Activated naive CD4-positive, alpha-beta T cell (primary cell): ENCODE results near the gene MRPS23.
"Not testable (repeated sequence)": the region's sequence is repeated elsewhere in the genome, so short reads cannot be mapped to it uniquely, and the experiment has no call there.

Experiments used
- DNase-seq, 4 experiments: peaks; one replicate each; lab custom pipeline; 2025; lab: John Stamatoyannopoulos, UW

Gene MRPS23

DNA sequence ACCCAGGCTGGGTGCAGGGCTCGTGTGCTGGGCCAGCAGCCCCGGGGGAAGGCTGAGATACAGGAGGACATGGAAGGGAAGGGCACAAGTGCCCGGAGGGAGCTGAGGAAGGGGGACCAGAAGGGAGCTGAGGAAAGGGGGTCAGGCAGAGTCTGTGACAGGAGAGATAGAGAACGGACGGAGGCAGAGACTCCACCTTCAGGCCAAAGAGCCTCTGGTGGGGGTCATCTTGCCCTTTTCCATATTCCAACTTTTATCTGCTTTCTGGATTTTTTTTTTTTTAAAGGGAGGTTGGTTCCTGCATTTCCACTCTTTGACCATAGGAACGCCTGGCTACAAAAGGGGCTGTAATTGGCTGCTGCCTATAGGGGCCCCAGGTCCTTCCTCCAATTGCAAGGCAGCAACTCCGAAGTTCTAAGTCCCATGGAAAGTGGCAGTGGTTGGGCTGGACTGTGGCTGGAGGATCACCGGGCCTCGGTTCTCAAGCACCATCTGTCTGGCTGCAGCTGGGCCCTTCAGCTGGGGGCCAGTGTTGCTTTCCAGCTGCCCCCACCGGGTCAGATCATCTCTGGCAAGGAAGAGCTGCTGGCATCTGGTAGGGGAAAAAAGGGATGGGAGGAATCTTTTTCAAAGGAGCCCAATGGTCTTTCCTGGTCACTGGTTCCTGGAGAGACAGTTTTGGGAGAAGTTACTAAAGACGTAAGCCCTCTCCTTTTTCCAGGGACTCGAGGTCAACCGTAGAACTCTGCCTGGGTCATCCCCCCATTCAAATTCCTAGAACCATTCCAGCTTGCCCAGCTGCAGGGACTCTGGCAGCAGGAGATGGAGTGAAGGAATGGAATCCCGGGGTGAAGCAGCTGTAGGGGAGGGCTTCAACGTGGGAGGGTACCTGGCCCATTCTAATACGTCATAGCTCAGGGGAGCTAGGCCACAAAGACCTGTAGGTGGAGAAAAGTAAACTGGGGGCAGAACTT, 13.1 kb upstream of the MRPS23 start:
- no peak for DNase-seq

DNA sequence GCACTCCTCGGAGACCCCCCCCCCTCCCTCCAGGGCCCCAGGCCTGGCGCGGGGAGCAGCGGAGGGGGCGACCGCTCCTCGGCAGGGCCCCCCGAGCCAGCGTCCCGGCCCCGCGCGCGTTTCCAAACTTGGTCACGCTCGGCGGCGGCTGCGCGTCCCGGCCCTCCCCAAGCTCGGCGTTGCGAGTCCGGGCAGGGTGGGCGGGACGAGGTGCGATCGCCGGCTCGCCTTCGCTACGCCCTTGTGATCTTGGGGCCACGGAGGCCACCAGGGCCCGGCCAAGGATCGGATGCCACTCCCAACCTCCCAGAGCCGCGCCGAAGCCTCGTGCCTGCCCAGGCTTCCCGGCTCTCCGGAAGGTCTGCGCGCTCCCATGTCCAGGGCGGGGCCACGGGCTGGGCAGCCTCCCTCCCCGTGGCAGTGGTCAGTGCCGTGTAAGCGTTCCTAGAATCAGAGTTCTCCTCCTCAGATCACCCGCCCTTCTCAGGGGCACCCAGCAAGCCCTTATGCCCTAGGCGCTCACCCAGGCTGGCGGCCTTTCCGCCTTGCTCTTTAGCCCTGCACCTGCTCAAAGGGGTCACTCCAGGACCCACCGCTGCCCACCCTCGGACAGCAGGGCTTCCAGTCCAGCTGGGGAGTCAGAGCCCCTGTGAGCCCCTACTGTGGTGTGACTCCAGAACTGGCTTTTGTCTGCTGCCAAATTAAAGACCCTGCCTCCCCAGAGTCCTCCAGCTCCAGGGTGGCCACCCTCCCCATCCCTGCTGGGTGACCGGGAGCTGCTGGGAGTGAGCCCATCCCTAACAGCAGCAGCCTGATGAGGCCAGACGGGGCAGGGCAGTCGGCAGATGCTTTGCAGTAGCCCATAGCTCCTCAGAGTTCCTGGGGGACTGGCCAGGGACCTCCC, 12.2 kb upstream of the MRPS23 start:
- no peak for DNase-seq

DNA sequence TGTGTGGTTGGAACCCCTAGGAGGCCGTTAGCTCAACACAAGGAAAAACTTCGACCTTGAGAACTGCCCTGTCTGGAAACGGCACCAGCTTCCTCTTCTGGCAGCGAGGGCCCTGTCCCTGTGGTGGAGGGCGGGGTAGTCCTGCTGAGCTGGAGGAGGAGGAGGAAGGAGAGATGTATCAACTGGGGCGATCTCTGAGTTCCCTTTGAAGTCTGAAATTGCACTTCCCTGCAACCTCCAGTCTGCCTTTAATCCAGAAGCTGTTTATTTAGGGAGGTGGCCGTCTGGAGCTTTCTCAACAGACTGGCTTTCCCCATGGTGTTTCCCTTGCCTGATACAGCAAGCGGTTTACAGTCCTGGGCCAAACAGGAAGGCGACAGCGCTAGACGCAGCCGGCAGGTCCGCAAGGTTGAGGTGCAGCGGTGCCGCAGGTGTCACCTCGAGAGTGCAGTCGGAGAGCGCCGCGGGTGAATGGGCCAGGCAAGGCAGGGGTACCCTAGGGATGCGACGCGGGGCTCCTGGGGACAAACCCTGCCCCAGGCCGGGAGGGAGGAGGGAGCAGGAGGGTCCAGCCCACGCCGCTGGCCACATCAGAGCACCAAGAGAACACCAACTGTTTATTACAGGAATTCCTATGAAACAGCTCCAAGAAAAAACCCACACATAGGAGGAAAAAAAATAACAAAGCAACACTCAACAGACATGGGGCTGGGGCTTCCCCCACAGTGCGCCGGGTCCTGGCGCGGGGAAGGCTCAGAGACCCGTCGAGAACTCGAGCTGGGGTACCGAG, 11.4 kb upstream of the MRPS23 start:
- DNase-seq = peak in 1 of 4 experiments; percentile 18

- no peak for DNase-seq
These were observed 10.7 kb upstream of the MRPS23 start for GRCh38 chr17:57860414-57860999.

DNA sequence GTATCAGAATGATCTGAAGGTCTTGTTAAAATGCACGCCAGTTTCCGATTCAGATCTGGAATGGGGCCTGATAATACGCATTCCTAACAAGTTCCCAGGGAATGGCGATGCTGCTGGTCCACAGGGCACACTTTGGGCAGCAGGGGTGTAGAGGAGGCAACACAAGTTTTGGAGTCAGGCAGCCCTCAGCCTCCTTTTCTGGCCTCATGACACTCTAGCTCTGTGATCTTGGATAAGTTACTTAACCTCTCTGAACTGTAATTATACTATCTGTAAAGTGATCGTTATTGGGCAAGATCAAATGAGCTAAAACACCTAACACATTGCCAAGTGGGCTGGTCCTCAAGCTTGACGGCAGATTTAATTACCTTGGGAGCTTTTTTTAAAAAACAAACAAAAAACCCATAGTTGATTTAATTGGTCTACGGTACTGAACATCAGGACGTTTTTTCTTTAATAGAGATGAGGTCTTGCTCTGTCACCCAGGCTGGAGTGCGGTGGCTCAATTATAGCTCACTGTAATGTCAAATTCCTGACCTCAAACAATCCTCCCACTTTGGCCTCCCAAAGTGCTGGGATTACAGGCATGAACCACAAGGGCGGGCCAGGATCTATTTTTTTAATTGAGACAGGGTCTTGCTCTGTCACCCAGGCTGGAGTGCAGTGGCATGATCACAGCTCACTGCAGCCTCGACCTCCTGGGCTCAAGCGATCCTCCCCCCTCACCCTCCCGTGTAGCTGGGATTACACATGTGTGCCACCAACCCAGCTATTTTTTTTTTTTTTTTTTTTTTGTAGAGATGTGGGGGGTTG, 10.0 kb upstream of the MRPS23 start:
- DNase-seq = no peak

- no peak for DNase-seq
These were observed 9.0 kb upstream of the MRPS23 start for GRCh38 chr17:57858838-57859237.

- no peak for DNase-seq
These were observed 7.2 kb upstream of the MRPS23 start for GRCh38 chr17:57856792-57857620.

- DNase-seq = no peak
These were observed 5.7 kb upstream of the MRPS23 start for GRCh38 chr17:57855391-57856035.

GRCh38 chr17:57853695-57854094, 3.9 kb upstream of the MRPS23 start:
- no peak for DNase-seq

DNA sequence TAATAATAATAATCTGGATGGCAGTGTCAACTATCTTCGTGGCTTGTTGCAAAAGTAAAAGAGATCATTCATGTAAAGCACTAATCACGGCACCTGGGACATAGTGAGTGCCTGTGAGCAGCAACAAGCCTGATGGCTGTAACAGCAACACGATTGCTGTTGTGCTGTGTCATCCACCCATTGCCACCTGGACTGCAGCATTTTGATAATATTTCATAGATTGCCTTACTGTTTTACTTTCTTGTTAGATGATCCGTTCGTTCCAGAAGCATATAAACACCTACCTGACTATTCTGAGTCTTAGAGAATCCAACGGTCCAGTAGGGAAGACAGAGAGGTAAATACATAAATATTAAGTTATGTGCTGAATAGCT, 3.1 kb upstream of the MRPS23 start:
- DNase-seq = no peak

DNA sequence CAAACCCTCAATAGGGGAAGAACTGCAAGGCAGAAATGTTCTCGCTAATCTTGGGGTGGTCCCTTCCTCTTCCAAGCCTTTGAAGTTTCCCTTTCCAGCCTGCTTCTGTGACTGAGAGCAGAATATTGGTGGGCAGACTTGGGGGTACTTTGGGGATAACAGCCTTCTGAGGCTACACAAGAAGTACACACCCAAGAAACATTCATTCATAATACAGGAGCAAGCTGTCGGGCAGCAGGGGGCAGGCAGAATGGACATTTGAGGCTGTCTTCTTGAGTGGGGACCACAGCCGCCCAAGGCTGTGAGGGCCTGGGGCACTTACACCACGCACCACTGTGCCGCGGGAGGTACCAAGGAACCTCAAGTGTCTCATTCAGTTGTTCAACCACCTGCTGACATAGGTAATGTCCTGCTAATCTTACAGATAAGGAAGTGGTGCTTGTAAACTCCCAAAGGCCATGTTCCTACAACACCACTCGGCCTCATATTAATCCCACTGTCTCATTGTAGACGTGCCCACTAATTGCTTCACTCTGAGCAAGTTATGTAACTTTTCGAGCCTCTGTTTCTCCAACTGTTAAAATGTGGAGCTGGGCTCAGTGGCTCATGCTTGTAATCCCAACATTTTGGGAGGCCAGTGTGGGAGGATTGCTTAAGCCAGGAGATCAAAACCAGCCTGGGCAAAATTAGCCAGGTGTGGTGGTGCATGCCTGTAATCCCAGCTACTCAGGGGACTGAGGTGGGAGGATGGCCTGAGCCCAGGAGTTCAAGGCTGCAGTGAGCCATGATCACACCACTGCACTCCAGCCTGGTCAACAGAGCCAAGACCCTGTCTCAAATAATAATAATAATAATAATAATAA, 2.5 kb upstream of the MRPS23 start:
- no peak for DNase-seq

GRCh38 chr17:57849163-57849873, 526 bp downstream of the MRPS23 start:
- DNase-seq = no peak

GRCh38 chr17:57846056-57846945, 3.5 kb downstream of the MRPS23 start:
- not testable (repeated sequence) for DNase-seq

DNA sequence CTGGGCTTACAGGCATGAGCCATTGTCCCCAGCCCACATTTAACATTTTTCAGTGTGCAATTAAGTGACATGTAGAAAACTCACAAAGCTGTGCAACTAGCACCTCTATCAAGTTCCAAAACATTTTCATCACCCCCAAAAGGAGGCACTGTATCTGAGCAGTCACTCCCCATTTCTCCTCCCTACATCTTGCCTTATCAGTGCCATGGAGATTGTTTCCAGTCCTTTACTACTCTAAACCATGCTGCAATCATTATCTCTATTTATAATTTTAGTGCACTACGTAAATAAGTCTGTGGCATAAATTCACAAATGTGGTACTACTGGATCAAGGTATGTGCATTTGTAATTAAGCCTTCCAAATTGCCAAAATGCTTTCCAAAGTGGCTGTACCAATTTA, 7.6 kb downstream of the MRPS23 start:
- no peak for DNase-seq

DNA sequence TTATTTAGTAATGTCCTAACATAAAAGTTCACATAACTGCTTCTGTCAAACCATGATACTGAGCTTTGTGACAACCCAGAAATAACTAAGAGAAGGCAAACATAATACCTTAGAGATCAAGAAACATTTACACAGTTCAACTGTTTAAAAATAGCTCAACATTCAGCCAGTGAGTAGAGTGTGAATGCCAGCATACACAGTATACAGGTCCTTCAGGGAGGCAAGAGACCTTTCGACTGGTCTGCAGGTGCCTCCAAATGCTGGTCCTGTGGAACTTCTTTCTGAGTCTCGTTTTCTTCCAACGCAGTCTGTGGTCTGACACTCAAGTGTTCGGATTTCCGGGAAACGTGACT, 10.3 kb downstream of the MRPS23 start:
- no peak for DNase-seq

DNA sequence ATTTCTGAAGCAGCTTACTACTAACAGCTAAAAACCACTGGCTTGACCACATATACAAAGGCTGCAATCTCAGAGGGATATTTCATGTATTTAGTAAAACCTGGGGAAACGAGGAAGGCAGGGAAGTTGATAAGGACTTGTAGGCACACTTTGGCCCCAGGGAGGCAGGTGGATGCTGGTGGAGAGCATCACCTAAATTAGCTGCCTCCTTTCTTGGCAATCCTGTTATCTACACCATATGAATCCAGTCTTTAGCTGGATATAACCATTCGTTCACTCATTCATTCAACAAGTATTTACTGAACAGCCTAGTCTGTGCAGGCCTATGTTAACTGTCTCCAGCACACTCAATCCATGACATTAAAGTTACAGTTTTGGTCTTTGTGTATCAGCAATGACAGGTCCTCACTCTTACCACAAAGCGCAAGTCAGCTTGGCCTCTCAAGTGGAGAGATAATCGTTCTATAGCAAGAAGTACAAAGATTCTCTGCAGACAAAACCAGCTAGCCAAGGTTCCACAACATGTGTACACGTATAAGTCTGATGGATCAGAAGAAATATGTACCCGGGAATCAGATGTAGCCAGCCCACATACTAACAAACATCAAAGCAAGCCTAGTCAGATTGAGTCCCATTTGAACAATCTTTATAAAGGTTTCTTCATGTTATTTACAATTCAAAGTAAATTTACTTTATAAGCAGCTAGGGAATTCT, 10.8 kb downstream of the MRPS23 start:
- DNase-seq = no peak
